MM.1S (cell line): ENCODE results near the gene PIGR.

Source experiments
- CTCF ChIP-seq: fragments of 300-600 bp; sonication (generic); IDR thresholded peaks from 2 replicates; pipeline ENCODE4 v1.5.1; 2016; ENCODE audit warnings: antibody characterized with exemption, low read length, mixed read lengths
- EZH2 ChIP-seq: fragments of 300-600 bp; sonication (generic); optimal IDR thresholded peaks from 2 replicates; pipeline ENCODE3; 2017; ENCODE audit warnings: low read depth, mild to moderate bottlenecking, antibody characterized with exemption, low read length, mixed read lengths
- EZH2phosphoT487 ChIP-seq: fragments of 300-600 bp; sonication (generic); IDR thresholded peaks from 2 replicates; pipeline ENCODE4 v1.6.1; 2018; ENCODE audit warnings: antibody characterized with exemption, low read length

DNA sequence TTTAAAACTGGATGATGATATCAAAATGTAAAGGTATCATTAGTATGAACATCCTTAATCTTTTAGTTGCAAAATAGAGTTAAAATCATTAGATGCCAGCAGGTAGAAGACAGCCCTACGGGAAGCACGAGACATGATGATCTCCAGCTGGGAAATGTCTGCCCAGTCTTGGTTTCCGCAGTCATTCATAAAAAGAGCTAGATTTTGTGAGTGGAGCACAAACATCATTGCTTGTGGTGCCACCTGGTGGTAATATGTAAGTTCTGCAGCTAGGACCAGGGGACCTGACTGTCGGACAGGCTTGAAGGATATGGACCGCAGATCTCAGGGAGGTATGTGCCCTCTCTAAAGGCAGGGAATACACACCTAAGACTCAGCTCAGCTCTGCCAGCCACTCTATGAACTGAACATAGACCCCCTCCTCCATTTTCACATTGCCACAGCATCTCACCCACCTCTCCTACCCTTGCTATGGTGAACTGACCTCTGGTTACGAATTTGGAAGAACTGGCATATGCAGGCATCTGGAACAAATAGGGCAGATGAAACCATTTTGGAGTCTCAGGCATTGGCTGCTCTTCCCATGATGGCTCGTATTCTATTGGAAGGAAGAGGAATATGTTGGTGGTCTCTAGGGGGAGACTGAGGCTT is 33.7 kb downstream of the PIGR start:
- TF ChIP-seq CTCF (peak; percentile 93), EZH2 (no peak), EZH2phosphoT487 (no peak)
